Panc1 (cell line): ENCODE data around the gene ALK. TPM values are rescaled to one million over a fixed set of nuclear protein-coding genes. Genes with fewer than 3 reads are reported as not detected.

Source experiments
- ATAC-seq: fragments of 200-7000 bp; cut with Tn5 transposase; 2 replicates; pipeline ENCODE4 v1.9.1; 2020; ENCODE audit warnings: mild to moderate bottlenecking, moderate library complexity
- BruUV-seq: library from RNA; stranded (reverse); fragments of 400-500 nt; replicated peaks from 2 replicates; lab custom pipeline; 2021; lab: Mats Ljungman, UMichigan
- CTCF ChIA-PET: fragments of 300-600 bp; sonication (Branson Sonifier 250); formaldehyde crosslinking; loops from one replicate; lab custom pipeline; 2022; ENCODE audit warnings: antibody characterized with exemption; lab: Charles Lee
- POLR2A ChIA-PET: fragments of 300-600 bp; sonication (Branson Sonifier 250); formaldehyde crosslinking; loops from one replicate; lab custom pipeline; 2022; ENCODE audit warnings: antibody characterized with exemption; lab: Charles Lee
- DNase-seq: peaks from one replicate; pipeline ENCODE4 v3.0.0-alpha.2; 2010; ENCODE audit warnings: low read depth, low spot score
- H3K27ac ChIP-seq: 2 replicates; pipeline ENCODE4 v1.5.1; 2011; ENCODE audit warnings: mild to moderate bottlenecking, low read length, inconsistent platforms
- H3K27me3 ChIP-seq: fragments of 200-500 bp; sonication (Bioruptor generic); 2 replicates; pipeline ENCODE4 v1.6.0; 2014; ENCODE audit warnings: low read length, inconsistent platforms; ENCODE audit not compliant: control insufficient read depth, insufficient read depth
- H3K36me3 ChIP-seq: fragments of 200-500 bp; sonication (Bioruptor generic); 2 replicates; pipeline ENCODE4 v1.5.1; 2014; ENCODE audit warnings: inconsistent platforms, mild to moderate bottlenecking, low read length, moderate library complexity; ENCODE audit not compliant: control insufficient read depth, insufficient read depth
- H3K4me1 ChIP-seq: 2 replicates; pipeline ENCODE4 v1.5.1; 2011; ENCODE audit warnings: inconsistent platforms, mild to moderate bottlenecking, low read length, moderate library complexity; ENCODE audit not compliant: control insufficient read depth, insufficient read depth
- H3K4me3 ChIP-seq, 2 experiments: 2 replicates each; pipeline ENCODE4 v1.5.1; 2011 to 2012; ENCODE audit warnings: low read depth in 2 of 2, low read length in 2 of 2, mild to moderate bottlenecking in 2 of 2, inconsistent platforms in 1 of 2, moderate library complexity in 1 of 2
- H3K9me3 ChIP-seq: fragments of 200-500 bp; sonication (Bioruptor generic); 2 replicates; pipeline ENCODE4 v1.5.1; 2014; ENCODE audit warnings: low read depth, mild to moderate bottlenecking, inconsistent platforms, low read length, moderate library complexity; ENCODE audit not compliant: control insufficient read depth, insufficient read depth
- POLR2AphosphoS5 ChIP-seq: IDR thresholded peaks from 2 replicates; pipeline ENCODE4 v1.6.1; 2012; ENCODE audit warnings: mild to moderate bottlenecking, low read depth, low read length, moderate library complexity
- SIN3A ChIP-seq: IDR thresholded peaks from 2 replicates; pipeline ENCODE4 v1.6.1; 2012; ENCODE audit warnings: low read depth, mild to moderate bottlenecking, low read length, moderate library complexity, borderline replicate concordance; ENCODE audit not compliant: insufficient read depth
- TCF7L2 ChIP-seq: IDR thresholded peaks from 2 replicates; pipeline ENCODE4 v1.6.1; 2011; ENCODE audit warnings: mild to moderate bottlenecking, low read depth, low read length, inconsistent platforms
- in situ Hi-C: cut with HindIII; loops from 2 replicates; pipeline ENCODE4 v1.10.0; 2016; ENCODE audit warnings: low sequenced_read_pairs, low pct_unique_long_range_greater_than_20kb
- intact Hi-C: fragments of 100-400 bp; cut with micrococcal nuclease; formaldehyde crosslinking; loops from one replicate; pipeline ENCODE4 v1.10.0; 2022; ENCODE audit not compliant: unreplicated experiment
- total RNA-seq: library from RNA; stranded (reverse); gene quantifications from one replicate; pipeline ENCODE4 v1.2.1, GENCODE V29; 2021; ENCODE audit not compliant: unreplicated experiment
- TF ChIP-seq, protein P1 (sequence below): fragments of 450-650 bp; IDR thresholded peaks from 2 replicates; pipeline ENCODE4 v1.5.1; 2017; ENCODE audit warnings: mild to moderate bottlenecking
- TF ChIP-seq, protein P2 (sequence below), 2 experiments: IDR thresholded peaks; 2 replicates each; pipeline ENCODE4 v1.6.1; 2011 to 2012; ENCODE audit warnings: low read depth in 2 of 2, control low read depth in 1 of 2, low read length in 1 of 2, mild to moderate bottlenecking in 1 of 2, moderate library complexity in 1 of 2; ENCODE audit not compliant: insufficient read depth in 1 of 2

The ALK gene
- total RNA-seq, 1 experiment from 2014 or later: not detected

DNA sequence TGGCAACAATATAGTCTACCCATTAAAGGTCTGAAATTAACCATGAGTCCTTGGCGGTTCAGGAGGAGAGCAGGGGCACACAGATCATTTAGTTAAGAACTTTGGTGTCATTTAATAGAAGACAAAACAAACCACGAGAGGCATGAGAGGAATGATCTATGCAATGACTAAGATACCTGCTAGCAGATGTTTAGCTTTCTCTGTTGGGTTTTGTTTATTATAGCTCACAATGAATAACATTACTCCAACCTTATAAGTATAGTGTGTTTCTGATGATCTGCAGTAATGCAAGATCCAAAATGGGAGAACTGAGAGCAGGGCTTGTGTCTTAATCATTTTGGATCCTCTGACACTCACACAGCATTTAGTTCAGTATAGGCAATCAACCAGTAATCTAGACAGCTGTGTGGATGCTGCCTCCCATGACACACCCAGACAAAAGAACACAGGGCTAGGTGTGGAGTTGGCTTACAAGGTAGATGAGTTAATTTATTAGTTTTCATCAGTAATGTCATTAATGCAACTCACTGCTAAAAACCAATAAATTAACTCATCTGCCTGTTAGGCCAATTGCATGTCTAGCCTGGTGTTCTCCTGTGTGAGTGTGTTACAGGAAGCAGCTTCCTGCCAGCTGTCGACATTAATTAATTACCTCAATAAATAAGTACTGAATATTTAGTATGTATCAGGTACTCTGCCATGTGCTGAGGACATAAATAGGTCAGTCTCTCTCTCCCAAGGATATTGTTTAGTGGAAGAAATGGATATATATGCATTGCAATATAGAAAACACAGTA, 713.8 kb downstream of the ALK start:
- in situ Hi-C loops: no loop called here

DNA sequence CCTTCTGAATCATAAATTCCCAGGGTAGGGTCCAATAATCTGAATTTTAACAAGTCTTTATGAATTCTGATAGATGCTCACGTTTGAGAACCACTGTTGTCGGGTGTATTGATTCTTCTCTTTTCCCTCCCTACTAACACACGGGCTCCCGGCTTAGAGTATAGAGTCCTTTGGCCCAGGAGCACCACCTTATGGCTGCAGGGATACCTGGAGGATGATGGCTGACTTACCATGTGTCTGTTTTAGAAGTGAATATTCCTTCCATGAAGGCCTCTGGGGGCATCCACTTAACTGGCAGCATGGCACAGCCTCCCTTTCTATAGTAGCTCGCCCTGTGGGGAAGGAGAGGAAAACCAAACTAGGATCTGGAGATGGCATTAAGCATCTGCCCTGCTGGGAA, 714.4 kb downstream of the ALK start:
- ATAC-seq: no peak
- DNase-seq: no peak
- Histone ChIP-seq H3K27me3 (no peaks in the 10 kb centered on the region), H3K4me3 (no peak overlapping the region), H3K27ac (no peak overlapping the region), H3K9me3 (no peaks in the 10 kb centered on the region), H3K36me3 (no peaks in the 10 kb centered on the region), H3K4me1 (no peaks in the 10 kb centered on the region)
- intact Hi-C loops: no loop called here
- in situ Hi-C loops: no loop called here
- ChIA-PET POLR2A (no interaction called here), CTCF (no interaction called here)
- no peak for TF ChIP-seq TCF7L2
- TF ChIP-seq, protein P1, sequence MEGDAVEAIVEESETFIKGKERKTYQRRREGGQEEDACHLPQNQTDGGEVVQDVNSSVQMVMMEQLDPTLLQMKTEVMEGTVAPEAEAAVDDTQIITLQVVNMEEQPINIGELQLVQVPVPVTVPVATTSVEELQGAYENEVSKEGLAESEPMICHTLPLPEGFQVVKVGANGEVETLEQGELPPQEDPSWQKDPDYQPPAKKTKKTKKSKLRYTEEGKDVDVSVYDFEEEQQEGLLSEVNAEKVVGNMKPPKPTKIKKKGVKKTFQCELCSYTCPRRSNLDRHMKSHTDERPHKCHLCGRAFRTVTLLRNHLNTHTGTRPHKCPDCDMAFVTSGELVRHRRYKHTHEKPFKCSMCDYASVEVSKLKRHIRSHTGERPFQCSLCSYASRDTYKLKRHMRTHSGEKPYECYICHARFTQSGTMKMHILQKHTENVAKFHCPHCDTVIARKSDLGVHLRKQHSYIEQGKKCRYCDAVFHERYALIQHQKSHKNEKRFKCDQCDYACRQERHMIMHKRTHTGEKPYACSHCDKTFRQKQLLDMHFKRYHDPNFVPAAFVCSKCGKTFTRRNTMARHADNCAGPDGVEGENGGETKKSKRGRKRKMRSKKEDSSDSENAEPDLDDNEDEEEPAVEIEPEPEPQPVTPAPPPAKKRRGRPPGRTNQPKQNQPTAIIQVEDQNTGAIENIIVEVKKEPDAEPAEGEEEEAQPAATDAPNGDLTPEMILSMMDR: peak; percentile 22; the same call in 1 of the 2 replicates
- BruUV-seq: no TSS peak

More for the DNA sequence above, 713.8 kb downstream of the ALK start:
- ChIA-PET CTCF (no interaction called here), POLR2A (no interaction called here)
- H3K27ac ChIP-seq: no peak overlapping the region
- H3K9me3 ChIP-seq: no peaks in the 10 kb centered on the region
- no peaks in the 10 kb centered on the region for H3K36me3 ChIP-seq
- TF ChIP-seq, protein P2, sequence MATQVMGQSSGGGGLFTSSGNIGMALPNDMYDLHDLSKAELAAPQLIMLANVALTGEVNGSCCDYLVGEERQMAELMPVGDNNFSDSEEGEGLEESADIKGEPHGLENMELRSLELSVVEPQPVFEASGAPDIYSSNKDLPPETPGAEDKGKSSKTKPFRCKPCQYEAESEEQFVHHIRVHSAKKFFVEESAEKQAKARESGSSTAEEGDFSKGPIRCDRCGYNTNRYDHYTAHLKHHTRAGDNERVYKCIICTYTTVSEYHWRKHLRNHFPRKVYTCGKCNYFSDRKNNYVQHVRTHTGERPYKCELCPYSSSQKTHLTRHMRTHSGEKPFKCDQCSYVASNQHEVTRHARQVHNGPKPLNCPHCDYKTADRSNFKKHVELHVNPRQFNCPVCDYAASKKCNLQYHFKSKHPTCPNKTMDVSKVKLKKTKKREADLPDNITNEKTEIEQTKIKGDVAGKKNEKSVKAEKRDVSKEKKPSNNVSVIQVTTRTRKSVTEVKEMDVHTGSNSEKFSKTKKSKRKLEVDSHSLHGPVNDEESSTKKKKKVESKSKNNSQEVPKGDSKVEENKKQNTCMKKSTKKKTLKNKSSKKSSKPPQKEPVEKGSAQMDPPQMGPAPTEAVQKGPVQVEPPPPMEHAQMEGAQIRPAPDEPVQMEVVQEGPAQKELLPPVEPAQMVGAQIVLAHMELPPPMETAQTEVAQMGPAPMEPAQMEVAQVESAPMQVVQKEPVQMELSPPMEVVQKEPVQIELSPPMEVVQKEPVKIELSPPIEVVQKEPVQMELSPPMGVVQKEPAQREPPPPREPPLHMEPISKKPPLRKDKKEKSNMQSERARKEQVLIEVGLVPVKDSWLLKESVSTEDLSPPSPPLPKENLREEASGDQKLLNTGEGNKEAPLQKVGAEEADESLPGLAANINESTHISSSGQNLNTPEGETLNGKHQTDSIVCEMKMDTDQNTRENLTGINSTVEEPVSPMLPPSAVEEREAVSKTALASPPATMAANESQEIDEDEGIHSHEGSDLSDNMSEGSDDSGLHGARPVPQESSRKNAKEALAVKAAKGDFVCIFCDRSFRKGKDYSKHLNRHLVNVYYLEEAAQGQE (IDR thresholded peaks at IDR 0.05; ENCODE audit: insufficient read depth in 1 of 2, low read depth in 2 of 2, low read length in 1 of 2): no peak
- TF ChIP-seq TCF7L2 (no peak), SIN3A (no peak), POLR2AphosphoS5 (no peak)
- TF ChIP-seq, protein P1: no peak
- H3K4me1 ChIP-seq: no peaks in the 10 kb centered on the region
- BruUV-seq: no TSS peak
- ATAC-seq (no peak), DNase-seq (no peak)
- no peak overlapping the region for H3K4me3 ChIP-seq
- intact Hi-C loops: no loop called here
- no peaks in the 10 kb centered on the region for H3K27me3 ChIP-seq
